ENCODE measurements around the gene MAD1L1. TPM values are rescaled to one million over a fixed set of nuclear protein-coding genes. Genes with fewer than 3 reads are reported as not detected.
"Not testable (repeated sequence)": the region's sequence is repeated elsewhere in the genome, so short reads cannot be mapped to it uniquely, and the experiment has no call there.

Gene MAD1L1
- polyA plus RNA-seq, 3 donors, result 10.7 to 48.1 (median 18.4) TPM

DNA sequence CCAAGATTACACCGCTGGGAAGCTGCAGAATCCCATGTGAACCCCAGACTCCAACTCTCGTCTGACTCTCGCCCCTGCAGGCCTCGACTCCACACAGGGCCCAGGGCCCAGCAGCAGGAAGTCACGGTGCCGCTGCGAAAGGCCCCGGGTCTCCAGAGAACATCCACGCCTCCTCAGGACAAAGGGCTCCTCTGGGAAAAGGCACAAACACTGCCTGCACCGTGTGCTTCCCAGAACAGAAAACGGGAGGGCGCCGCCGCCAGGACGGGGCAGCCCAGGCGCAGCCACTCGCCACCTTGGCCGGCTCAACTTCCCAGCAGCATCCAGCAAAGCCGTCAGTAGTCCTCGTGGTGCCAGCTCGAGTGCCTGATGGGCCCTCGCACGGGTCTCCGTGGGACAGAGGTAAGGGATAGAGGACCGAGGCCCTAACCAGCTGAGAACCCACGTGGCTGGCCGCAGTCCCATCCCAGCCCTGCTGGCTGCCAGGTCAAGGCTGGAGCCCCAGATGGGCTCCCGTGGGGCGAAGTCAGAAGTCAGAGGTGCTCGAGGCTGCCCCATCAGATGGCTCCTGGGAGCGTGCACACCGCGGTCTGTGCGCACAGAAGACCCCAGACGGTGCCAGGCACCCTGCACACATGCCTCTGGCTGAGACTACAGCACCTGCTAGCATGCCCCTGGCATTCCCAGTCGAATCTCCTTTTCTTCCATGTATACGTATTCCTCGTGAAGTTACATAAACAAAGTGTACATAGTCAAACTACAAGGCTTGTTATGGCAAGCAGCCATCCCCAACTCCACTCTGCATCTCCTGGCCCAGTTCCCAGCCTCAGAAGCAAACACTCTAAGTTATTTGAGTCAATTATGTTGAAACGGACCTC is 60.2 kb downstream of the MAD1L1 start:
- no peak overlapping the region for H3K27ac ChIP-seq (ENCODE audit: low read depth, low read length)
- WGBS, 3 donors, result 70 to 87% (median 79%) methylated on average over 39 of the region's 39 CpGs

DNA sequence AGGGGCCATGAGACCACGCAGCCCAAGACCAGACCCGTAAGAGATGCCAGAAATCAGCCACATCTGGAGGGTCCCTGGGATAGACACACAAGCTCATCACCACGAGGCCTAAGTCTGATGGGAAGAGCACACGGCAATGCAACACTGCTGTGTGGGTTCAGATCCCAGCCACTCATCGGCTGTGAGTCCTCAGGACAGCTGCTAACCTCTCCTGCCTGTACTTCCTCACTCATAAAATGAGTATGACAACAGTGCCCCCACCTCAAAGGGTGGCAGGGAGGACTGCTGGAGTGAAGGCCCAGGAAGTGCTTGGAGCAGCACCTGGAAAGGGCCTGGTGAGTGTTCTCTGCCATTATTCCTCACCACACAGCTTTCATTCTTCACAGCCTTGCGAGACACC is 60.9 kb downstream of the MAD1L1 start:
- no peak overlapping the region for H3K27ac ChIP-seq (ENCODE audit: low read depth, low read length)
- 94 to 97% (median 95%) methylated on average over 6 of the region's 6 CpGs for WGBS, 3 donors

DNA sequence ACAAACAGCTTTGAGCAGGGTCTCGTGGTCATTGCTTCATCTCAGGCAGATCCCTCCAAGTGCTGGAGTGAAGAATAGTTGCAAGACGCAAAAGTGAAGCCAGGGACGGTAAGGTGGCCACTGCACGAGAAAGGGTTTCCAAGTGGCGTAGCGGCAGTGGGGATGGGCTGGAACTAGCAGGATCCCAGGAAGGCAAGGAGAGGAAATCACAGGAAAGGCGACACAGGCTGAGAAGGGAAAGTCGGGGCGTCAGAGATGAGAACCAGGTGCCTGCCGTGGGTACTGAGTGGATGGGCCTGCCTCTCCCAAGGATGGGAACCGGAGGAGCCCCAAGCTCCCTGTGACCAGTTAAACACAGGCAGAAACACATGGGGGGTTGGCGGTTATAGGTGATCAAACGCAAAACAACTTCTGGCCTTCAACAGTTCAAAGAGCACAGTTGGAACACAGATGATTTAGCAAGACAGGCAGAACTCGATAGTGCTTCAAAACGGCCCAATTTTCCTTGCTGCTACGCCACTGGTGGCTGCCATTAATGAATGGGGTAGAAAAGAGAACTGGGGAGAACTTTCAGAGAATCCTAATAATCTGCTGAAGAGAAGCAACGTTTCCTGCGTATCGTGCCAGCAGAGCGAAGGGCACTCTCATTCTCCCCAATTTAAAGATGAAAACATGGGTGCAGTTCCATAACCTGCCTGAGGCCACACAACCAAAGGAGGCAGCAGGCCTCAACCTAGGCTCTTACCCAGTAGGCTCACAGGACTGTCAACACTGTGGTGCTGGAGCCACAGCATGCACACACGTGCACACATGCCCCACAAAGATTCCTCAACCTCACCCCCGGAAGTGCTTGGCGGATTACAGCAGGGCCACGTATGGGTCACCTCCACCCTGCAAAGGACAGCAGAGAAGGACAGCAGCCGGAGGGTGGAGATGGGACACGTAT is 61.9 kb downstream of the MAD1L1 start:
- no peak overlapping the region for H3K27ac ChIP-seq (ENCODE audit: low read depth, low read length)
- WGBS, 3 donors, result 92 to 94% (median 93%) methylated on average over 26 of the region's 26 CpGs

DNA sequence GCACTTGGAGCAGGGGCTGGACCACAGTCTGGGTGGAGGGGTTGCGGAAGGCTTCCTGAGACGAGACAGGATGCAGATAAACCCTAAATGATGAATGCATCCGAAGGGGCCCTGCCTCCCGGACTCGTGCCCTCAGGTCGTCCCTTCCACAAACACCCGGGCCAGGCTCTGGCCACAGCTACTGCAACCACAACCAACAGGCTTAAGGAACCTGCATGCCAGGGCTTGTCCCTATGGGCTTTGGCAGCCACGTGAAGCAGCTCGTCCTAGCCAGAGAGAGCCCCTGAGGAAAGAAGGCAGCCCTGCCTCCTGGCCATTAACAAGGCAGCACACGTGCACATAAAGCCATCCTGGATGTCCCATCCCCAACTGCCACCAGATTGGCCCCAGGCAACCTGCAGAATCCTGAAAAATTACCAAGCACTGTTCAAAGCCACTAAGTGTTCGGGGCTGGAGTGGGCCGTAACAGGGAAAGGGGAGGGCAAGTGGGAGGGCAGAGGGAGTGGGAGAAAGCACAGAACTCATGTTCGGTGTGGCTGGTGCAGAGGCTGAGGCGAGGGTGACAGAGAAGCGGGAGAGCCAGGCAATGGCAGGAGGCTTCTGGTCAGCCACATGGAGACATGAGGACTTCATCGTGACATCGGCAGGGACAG is 62.7 kb downstream of the MAD1L1 start:
- 92 to 95% (median 93%) methylated on average over 17 of the region's 17 CpGs for WGBS, 3 donors
- H3K27ac ChIP-seq (ENCODE audit: low read depth, low read length), result no peak overlapping the region

DNA sequence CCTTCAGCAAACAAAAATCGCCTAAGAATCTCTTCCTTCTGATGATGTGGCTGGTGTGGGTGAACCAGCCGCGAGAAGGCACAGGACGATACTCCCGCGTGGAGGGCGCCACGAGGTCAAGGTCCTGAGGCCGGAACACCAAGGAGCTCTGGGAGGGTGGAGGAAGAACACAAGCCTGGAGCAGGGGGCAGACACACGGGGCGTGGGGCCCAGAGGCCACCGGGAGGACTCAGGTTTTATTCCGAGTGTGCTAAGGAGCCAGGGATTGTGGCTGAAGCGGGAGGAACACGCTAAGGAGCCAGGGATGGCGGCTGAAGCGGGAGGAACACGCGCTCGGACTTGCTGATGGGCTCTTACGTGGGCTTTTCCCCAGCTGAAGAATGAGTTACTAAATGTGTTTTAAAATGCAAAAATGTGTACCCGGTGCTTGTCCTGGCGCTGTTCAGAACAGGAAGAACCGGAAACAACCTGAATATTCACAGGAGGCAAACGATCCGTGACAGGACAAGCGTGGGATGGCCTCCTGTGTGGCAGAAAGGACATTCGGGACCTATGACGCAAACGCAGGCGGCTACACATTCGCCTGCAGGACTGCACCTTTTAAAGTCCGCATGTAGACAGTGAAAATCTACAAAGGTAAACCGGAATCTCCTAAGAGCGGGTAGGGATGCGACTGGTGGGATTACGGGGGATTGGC is 64.0 kb downstream of the MAD1L1 start:
- 92 to 96% (median 95%) methylated on average over 37 of the region's 37 CpGs for WGBS, 3 donors
- no peak overlapping the region for H3K27ac ChIP-seq (ENCODE audit: low read depth, low read length)

DNA sequence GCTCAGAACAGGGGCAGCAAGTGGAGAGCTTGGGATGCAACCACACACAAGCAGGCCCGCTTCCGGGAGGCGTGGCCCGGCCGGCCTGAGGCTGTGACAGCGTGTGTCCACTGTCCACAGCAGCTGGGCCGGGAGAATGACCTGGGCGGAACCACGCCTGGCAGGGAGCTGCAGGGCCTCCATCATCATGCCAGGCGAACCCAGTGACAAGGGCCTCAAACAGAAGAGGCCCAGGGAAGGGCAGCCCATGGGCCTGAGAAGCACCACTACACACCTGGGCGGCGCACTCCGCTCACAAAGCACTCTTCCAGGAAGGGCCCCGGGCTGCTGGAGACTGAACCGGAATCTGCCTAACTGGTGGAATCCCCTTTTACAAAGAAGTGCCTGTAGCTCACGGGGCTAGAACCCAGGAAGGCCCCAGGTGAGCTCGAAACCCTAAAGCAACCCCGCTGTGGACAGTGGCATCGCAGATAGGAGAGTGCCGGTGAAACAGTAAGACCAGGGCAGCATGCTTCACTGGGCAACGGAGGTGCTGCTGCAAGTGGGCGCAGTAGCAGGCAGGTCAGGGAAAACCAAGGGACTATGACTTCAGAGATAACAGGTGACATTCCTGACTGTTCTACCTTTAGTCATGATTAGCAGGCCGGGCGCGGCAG is 66.0 kb downstream of the MAD1L1 start:
- H3K27ac ChIP-seq (ENCODE audit: low read depth, low read length), result no peak overlapping the region
- 86 to 90% (median 87%) methylated on average over 24 to 25 of the region's 25 CpGs for WGBS, 3 donors

DNA sequence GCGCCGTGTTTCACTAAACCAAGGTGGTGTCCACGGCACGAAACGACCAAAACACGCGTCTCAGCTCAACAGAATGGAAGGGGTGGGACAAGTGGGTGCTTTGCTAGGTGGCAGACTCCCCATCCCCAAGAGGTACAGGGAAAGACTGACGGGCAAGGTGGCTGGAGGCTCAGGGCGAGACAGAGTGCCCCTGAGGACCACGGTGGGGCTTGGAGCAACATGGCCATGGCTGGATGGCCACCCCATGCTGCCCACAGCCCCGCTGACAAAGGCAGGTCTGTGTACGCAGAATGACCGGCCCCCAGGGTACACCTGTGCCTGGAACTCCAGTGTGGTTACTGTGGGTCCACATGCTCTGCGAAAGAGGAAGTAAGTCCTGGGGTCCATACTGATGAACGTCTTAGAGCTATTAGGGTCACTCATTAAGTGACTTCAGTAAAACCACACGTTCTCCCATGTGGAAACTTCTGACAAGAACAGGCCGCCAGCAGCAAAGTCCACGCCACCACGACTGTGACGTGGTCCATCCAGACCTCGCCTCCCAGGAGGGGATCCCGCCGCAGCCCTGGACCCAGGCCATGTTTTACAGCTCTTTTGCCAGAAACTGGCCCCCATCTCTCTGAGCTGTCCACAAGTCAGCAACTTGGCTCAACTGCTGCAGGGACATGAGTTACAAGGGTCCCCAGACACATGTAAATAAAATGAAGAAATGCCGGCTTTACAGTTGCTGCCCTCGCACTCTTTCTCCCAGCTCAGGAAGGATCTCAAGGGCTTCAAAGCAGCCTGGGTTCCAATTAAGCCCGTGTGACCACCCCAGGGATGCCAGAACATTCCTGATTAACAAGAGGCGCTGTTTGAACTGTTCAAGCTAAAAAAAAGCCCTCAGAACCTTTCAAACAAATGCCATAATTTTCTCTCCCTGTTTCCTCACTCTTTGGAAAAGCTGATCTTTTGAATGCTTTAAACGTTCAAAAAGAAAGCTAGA is 66.8 kb downstream of the MAD1L1 start:
- no peak overlapping the region for H3K27ac ChIP-seq (ENCODE audit: low read depth, low read length)
- 73 to 88% (median 81%) methylated on average over 28 of the region's 28 CpGs for WGBS, 3 donors

DNA sequence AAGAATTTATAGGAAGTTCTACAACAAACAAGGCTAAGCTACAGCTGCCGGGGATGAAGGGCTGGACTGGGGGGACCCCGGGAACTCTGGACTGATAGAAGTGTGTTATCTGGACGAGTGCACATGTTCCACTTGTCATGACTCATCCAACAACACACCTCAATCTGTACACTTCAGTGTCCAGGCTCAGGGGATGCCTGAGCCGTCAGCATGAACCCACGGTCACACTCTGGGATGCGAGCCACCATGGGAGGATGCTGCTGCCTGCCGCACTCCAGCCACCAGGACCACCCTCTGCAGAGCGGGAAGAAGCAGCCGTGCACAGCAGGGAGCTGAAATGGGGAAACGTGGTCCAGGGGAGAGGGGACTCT is 67.5 kb downstream of the MAD1L1 start:
- no peak overlapping the region for H3K27ac ChIP-seq (ENCODE audit: low read depth, low read length)
- WGBS, 3 donors, result 90 to 93% (median 90%) methylated on average over 10 of the region's 10 CpGs

DNA sequence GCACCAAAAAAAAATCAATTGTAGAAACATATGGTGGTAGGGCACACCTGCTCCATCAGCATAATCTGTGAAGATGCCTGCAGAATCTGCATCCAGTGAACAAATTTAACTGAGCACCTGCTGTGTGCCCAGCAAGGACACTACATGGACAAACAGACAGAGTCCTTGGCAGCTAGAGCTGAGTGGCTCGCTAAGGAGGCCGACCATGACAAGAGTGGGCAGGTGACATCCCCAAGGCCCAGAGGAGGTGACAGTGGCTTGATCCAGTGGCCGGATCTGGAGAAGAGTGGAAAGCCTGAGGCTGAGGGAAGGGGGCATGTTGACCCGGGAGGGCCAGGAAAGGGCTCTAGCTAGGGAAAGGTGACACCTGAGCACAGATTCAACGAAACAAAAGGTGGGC is 68.1 kb downstream of the MAD1L1 start:
- no peak overlapping the region for H3K27ac ChIP-seq (ENCODE audit: low read depth, low read length)
- WGBS, 3 donors, result 94 to 97% (median 97%) methylated on average over 5 of the region's 5 CpGs

DNA sequence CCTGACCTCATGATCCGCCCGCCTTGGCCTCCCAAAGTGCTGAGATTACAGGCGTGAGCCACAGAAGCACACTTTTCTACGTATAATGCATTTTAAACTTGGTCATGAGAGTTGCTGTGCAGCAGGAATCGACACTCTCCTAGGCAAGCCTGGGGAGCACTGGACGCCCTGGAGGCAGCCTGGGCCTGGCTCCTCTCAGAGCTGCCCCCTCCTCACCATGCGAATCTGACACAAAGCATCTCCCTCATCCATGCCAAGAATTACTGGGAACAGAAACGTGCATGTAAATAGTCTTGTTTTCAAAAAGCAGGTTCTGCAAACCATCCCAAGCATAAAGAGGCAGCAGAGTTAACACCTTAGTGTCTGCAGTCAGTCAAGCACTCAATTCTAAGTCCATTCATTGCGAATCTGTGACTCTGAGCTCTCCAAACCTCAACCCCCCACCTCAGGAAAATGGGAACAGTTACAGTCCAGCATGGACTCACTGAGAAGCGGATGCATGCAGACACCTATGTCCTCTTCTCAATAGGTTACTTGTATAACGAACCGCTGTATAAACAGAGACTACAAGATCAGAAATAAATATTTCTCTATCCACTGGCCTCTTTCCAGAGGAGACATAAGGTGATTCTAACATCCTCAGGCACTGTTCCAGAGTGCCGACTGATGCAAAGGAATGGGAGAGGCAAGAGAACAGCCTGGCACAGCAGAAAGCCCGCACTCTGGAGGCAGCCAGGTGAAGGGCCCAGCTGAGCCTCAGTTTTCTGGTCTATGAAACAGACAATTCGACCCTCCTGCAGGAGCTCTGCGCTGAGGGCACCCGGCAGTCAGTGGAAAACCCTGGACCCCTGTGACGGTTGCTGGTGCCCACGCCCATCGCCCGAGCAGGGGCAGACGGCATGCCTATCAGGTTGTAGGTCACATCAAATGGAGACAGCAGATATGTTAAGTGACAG is 68.9 kb downstream of the MAD1L1 start:
- WGBS, 3 donors, result 88 to 94% (median 90%) methylated on average over 22 of the region's 22 CpGs

DNA sequence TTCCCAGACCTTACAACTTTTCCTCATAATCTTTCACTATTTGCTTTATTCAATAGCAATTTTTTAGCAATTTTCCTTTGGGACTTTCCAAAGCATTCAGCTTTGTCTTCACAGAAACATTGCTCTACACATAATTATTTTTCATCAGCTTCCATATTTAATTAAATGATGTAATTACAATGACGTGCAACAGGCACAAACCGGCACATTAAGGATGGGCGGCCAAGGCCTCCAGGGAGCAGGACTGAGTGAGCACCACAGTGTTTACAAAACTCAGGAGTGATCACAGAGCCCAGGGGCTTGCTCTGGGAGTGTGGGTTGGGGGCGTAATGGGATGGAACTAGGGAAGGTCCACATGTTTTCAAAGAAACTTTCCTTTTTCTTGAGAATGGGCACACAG is 69.8 kb downstream of the MAD1L1 start:
- H3K27ac ChIP-seq (ENCODE audit: low read depth, low read length), result no peak overlapping the region
- WGBS, 3 donors, result 67 to 81% (median 79%) methylated on average over 4 of the region's 4 CpGs

More for the DNA sequence above, 68.9 kb downstream of the MAD1L1 start:
- H3K27ac ChIP-seq (ENCODE audit: low read depth, low read length), result no peak overlapping the region

DNA sequence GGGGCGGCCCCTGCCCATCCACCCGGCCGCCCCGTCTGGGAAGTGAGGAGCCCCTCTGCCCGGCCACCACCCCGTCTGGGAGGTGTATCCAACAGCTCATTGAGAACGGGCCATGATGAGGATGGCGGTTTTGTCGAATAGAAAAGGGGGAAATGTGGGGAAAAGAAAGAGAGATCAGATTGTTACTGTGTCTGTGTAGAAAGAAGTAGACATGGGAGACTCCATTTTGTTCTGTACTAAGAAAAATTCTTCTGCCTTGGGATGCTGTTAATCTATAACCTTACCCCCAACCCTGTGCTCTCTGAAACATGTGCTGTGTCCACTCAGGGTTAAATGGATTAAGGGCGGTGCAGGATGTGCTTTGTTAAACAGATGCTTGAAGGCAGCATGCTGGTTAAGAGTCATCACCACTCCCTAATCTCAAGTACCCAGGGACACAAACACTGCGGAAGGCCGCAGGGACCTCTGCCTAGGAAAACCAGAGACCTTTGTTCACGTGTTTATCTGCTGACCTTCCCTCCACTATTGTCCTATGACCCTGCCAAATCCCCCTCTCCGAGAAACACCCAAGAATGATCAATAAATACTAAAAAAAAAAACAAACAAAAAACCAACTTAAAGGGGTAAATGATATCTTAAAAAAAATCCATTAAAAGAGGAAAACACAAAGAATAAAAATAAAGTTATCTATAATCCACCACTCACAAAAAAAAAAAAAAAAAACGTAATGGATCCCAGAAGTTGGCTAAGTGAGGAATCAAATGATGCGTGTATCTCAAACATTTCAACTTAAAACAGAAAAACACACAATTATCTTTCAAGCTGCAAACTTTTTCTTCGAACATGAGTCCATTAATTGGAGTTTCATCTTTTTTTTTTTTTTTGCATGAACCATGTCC is 70.5 kb downstream of the MAD1L1 start:
- 73 to 92% (median 86%) methylated on average over 12 to 14 of the region's 17 CpGs for WGBS, 3 donors
- H3K27ac ChIP-seq (ENCODE audit: low read depth, low read length), result not testable (repeated sequence)

DNA sequence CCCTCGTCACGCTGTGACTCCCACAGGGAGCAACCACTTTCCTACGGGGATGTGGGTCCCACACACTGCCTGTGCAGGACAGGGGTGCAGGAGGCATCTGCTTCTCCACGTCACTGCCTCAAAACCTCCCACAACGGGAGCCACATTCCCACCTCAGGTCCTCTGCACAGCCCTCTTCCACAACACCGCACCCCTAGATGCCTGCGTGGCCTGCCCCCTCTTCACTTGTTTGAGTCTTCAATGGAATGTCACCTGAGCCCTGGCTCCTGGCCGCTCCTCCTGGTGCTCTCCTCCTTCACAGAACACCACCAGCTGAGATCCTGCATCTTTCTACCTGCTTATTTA is 73.6 kb downstream of the MAD1L1 start:
- H3K27ac ChIP-seq (ENCODE audit: low read depth, low read length), result no peak overlapping the region
- WGBS, 3 donors, result 95 to 99% (median 97%) methylated on average over 8 of the region's 8 CpGs

DNA sequence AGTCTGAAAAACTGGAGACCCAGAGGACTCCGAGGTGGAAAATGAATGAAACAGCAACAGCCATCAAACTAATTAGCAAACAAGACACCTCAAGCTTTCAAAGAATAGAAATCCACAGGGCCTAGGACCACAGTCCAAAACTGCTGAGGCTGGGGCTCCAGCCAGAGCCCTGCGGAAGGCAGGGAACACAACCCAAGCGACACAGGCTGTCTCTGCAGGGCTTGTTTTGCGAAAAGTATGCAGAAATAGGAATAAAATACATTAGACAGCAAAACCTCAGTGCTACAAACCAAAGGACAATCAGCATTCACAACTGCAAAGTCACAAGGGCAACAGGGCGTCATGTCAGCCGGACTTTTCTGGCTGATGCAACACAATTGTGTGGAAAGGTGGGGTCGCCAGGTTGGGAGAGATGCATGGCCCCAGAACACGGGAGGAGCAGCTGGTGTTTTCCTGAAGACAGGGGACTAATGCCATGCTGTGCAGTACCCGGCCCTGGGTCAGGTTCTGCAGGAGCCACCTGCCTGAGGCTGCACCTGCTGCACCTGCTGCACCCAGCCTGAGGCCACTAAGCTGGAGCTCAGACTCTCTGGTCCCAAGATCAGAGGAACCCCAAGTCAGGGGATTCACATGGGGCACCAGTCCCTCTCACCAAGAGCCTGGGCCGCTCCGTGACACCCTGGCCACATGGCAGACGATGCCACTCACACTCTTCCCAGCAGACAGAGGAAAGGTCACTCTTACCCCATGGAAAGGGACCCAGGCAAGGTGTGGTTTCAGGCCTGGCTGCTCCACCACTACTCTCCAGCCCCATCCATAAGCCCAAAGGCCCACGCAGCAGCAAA is 74.2 kb downstream of the MAD1L1 start:
- WGBS, 3 donors, result 91 to 94% (median 92%) methylated on average over 13 of the region's 13 CpGs
- H3K27ac ChIP-seq (ENCODE audit: low read depth, low read length), result no peak overlapping the region

Data from adipose tissue (tissue), 3 donors.